GM15510 (cell line): ENCODE data around the gene ADGRV1.

Experiments
- POLR2A ChIP-seq: IDR thresholded peaks from 3 replicates; pipeline ENCODE4 v1.6.1; 2011; ENCODE audit warnings: borderline replicate concordance; ENCODE audit not compliant: insufficient read length; ENCODE audit errors: extremely low read depth

The ADGRV1 gene

GRCh38 chr5:91158011-91158410 lies 599.4 kb downstream of the ADGRV1 start:
- no peak for TF ChIP-seq POLR2A

DNA sequence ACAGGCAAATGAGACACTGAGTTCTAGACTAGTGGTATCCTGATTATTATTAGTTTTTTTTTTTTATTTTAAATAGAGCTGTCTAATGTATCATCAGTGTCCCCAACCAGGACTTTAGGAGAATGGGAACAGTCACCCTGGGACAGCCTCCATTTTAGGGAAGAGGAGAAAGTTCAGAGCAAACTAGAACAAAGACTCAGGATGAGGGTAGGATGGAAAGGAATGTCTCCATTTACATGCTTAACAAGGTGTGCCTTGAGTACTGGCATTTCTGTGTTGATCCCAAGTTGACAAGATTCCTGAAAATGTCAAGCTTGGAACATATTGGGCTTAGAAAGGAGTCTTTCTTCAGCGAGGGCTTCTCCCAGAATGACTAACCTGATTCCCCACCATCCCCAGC lies 601.0 kb downstream of the ADGRV1 start:
- TF ChIP-seq POLR2A = no peak

- TF ChIP-seq POLR2A = no peak
Measured at GRCh38 chr5:91160714-91161285, 602.2 kb downstream of the ADGRV1 start.

DNA sequence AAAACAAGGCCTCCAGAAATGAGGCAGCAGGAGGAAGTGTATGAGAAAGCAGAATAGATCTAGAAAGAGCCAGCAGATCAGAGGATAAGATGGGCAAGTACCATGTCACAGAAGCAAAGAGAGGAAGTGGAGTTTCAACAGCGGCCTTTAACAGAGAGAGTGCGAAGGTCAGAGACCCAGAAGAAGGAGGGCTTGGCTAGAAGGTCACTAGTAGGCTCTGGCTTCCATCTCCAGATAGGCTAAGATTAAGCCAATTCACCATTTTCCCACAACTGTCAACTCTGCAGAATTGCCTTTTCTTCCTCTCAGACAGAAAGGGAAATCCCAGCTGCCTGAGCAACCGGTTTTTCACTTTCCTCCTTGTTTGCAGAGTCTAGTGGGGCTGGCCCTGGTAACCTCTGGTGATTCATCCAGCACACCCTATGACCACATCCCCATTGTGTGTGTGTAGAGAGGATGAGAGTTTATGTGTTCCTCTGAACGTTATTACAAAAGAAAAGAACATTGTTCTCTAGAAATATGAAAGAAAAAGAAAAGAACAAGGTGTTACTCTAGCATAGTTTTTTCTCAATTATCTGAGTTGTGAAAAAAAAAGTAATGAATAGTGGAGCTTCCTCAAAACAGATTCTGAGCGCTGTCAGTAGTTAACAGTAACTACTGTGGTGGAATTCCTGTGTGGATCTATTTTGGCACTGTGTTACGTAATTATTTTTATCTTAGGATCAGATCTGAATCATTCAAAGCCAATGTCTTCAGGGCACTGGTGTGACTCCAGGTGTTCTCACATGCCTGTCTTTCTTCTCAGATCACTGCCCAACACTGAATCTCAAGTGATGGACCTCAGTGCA lies 604.2 kb downstream of the ADGRV1 start:
- no peak for TF ChIP-seq POLR2A

DNA sequence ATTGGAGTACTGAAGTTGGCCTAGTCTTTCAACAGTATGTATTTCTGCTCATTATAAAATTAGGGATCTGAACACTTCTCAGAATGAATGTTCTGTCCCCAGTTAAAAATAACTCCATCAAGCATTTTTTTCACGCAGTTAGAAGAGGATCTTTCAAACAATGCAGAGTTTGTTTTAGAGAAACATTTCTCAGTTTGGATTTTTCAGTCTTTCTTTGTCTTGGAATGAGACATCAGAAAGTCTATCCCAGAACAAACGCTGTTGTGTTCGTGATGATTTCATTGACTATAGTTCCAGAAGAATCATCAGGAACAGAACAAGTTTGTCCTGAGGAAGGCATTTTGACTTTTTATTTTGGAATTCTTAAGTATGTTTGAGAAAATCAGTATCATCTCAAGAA lies 605.8 kb downstream of the ADGRV1 start:
- TF ChIP-seq POLR2A = no peak

GRCh38 chr5:91166059-91166807 lies 607.6 kb downstream of the ADGRV1 start:
- no peak for TF ChIP-seq POLR2A

DNA sequence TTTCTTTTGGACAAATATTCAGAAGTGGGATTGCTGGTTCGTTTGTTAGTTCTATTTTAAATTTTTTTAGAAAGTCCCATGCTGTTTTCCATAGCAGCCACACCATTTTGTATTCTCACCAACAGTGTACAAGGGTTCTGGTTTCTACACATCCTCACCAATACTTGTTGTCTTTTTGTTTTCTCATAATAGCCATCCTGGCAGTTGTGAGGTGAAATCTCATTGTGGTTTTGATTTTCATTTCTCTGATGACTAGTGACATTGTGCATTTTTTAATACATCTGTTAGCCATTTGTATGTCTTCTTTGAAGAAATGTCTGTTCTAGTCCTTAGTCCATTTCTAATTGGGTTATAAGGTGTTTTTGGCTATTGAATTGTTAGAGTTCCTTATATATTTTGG lies 610.3 kb downstream of the ADGRV1 start:
- TF ChIP-seq POLR2A = no peak

- TF ChIP-seq POLR2A = no peak
Measured at GRCh38 chr5:91170266-91170665, 611.7 kb downstream of the ADGRV1 start.

GRCh38 chr5:91171322-91171721 lies 612.7 kb downstream of the ADGRV1 start:
- TF ChIP-seq POLR2A = no peak

DNA sequence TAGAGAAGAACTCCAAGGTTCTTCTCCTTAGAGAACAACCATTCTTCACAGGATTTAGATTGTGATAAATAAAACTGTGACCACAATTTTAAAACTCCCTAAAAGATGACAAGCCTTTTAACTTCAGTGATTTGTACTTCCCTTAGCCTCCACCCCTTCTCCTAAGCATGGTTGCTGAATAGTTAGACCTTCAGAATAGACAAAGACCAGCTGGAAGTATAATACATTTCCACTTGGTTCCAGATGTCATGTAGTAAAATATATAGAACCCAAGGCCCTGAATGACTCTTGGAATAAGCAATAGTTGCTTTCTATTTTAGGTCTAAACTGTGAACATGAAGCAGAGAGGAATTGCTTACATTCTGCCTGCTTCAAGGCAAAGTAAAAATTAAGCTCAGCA lies 615.8 kb downstream of the ADGRV1 start:
- TF ChIP-seq POLR2A = no peak

GRCh38 chr5:91175708-91176107 lies 617.1 kb downstream of the ADGRV1 start:
- no peak for TF ChIP-seq POLR2A

GRCh38 chr5:91176288-91177016 lies 617.9 kb downstream of the ADGRV1 start:
- TF ChIP-seq POLR2A = no peak

- no peak for TF ChIP-seq POLR2A
Measured at GRCh38 chr5:91177085-91177484, 618.5 kb downstream of the ADGRV1 start.

- no peak for TF ChIP-seq POLR2A
Measured at GRCh38 chr5:91177639-91178038, 619.0 kb downstream of the ADGRV1 start.

DNA sequence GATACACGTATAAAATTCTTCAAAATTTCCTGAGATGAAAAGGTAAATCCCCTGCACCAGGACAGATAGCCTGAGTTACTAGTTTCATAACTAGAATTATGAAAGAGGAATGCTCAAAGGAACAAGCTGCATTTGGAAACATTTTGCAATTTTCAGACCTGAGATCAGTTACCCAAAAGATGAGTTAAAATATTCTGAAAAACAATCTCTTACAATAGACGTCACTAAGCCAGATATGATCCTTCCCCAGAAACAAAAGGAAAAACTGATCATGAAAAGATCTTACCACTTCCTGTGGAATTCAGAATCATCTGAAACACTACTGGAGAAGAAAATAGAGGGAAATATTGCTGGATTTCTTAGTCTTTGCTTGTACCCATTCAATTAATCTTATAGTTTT lies 619.9 kb downstream of the ADGRV1 start:
- no peak for TF ChIP-seq POLR2A
